HepG2 (cell line): Measurements from ENCODE around the gene LUC7L. TPM values are rescaled to one million over a fixed set of nuclear protein-coding genes. Genes with fewer than 3 reads are reported as not detected.

ENCODE experiments used
- CHD2 ChIP-seq: IDR thresholded peaks from 2 replicates; pipeline ENCODE4 v1.6.1; 2011; ENCODE audit warnings: low read depth, low read length, improper control_type of control experiment
- NFIC ChIP-seq: IDR thresholded peaks from 2 replicates; pipeline ENCODE4 v1.6.1; 2012; ENCODE audit warnings: mild to moderate bottlenecking, low read length, inconsistent platforms
- SIX1 ChIP-seq: sonication (generic); formaldehyde crosslinking; IDR thresholded peaks from 2 replicates; pipeline ENCODE4 v1.4.0; 2020; ENCODE audit warnings: missing genetic modification reagents, borderline replicate concordance
- SP4 ChIP-seq: sonication (generic); formaldehyde crosslinking; IDR thresholded peaks from 2 replicates; pipeline ENCODE4 v1.8.1; 2023; ENCODE audit warnings: mild to moderate bottlenecking, missing genetic modification reagents
- ZNF44 ChIP-seq: sonication (generic); formaldehyde crosslinking; IDR thresholded peaks from 2 replicates; pipeline ENCODE4 v1.5.1; 2020; ENCODE audit warnings: mild to moderate bottlenecking, missing genetic modification reagents
- ZNF598 ChIP-seq: sonication (generic); formaldehyde crosslinking; IDR thresholded peaks from 2 replicates; pipeline ENCODE4 v1.5.1; 2020; ENCODE audit warnings: mild to moderate bottlenecking, missing genetic modification reagents, borderline replicate concordance
- ZNF777 ChIP-seq: sonication (generic); formaldehyde crosslinking; IDR thresholded peaks from 2 replicates; pipeline ENCODE4 v1.4.0; 2020; ENCODE audit warnings: missing genetic modification reagents
- ZSCAN31 ChIP-seq: sonication (generic); formaldehyde crosslinking; IDR thresholded peaks from 2 replicates; pipeline ENCODE4 v1.5.0; 2020; ENCODE audit warnings: low read depth, mild to moderate bottlenecking, missing genetic modification reagents
- polyA plus RNA-seq, 8 experiments: library from polyadenylated mRNA; depleted of rRNA in 3 of 8; stranded (reverse) in 7 of 8; unstranded in 1 of 8; fragments of >200 nt; fragmentation: Illumina TruSeq in 4 of 8; extraction: Trizol in 4 of 8; gene quantifications; 2 replicates each; pipeline versions ENCODE4 v1.2.1 to v1.2.3, GENCODE V29; 2011 to 2016; ENCODE audit warnings: low read depth in 4 of 8, missing spikeins in 1 of 8, mixed read lengths in 1 of 8; ENCODE audit not compliant: insufficient read depth in 1 of 8
- total RNA-seq, 5 experiments: library from RNA; depleted of rRNA; stranded (reverse); fragments of >200 nt; fragmentation: Illumina TruSeq; extraction: Trizol; gene quantifications; 2 replicates each; pipeline ENCODE4 v1.2.3, GENCODE V29; 2016; ENCODE audit warnings: low read depth in 1 of 5
- TF ChIP-seq, protein P1 (sequence below): sonication (generic); formaldehyde crosslinking; IDR thresholded peaks from 2 replicates; pipeline ENCODE4 v1.8.1; 2023; ENCODE audit warnings: mild to moderate bottlenecking, missing genetic modification reagents
- TF ChIP-seq, protein P2 (sequence below): sonication (generic); formaldehyde crosslinking; IDR thresholded peaks from 2 replicates; pipeline ENCODE4 v1.5.0; 2020; ENCODE audit warnings: missing genetic modification reagents
- TF ChIP-seq, protein P3 (sequence below): sonication (generic); formaldehyde crosslinking; IDR thresholded peaks from 2 replicates; pipeline ENCODE4 v1.4.0; 2020; ENCODE audit warnings: missing genetic modification reagents, borderline replicate concordance
- TF ChIP-seq, protein P4 (sequence below): sonication (generic); formaldehyde crosslinking; IDR thresholded peaks from 2 replicates; pipeline ENCODE4 v1.4.0; 2020; ENCODE audit warnings: mild to moderate bottlenecking, missing genetic modification reagents
- TF ChIP-seq, protein P5 (sequence below): IDR thresholded peaks from 2 replicates; pipeline ENCODE4 v1.6.1; 2016; ENCODE audit warnings: missing compliant biosample characterization, missing genetic modification reagents, borderline replicate concordance
- TF ChIP-seq, protein P6 (sequence below): IDR thresholded peaks from 2 replicates; pipeline ENCODE4 v1.6.1; 2016; ENCODE audit warnings: control low read depth
- TF ChIP-seq, protein P7 (sequence below): IDR thresholded peaks from 2 replicates; pipeline ENCODE4 v1.4.0; 2020; ENCODE audit warnings: mild to moderate bottlenecking, missing genetic modification reagents
- TF ChIP-seq, protein P8 (sequence below): IDR thresholded peaks from 2 replicates; pipeline ENCODE4 v1.6.1; 2016; ENCODE audit warnings: low read depth, control low read depth

Gene LUC7L
- total and polyA plus RNA-seq, 2 of the 13 experiments (the other 11 are each of a cell fraction or from before 2014, with no cell fraction given): 48.7 to 56.9 TPM

DNA sequence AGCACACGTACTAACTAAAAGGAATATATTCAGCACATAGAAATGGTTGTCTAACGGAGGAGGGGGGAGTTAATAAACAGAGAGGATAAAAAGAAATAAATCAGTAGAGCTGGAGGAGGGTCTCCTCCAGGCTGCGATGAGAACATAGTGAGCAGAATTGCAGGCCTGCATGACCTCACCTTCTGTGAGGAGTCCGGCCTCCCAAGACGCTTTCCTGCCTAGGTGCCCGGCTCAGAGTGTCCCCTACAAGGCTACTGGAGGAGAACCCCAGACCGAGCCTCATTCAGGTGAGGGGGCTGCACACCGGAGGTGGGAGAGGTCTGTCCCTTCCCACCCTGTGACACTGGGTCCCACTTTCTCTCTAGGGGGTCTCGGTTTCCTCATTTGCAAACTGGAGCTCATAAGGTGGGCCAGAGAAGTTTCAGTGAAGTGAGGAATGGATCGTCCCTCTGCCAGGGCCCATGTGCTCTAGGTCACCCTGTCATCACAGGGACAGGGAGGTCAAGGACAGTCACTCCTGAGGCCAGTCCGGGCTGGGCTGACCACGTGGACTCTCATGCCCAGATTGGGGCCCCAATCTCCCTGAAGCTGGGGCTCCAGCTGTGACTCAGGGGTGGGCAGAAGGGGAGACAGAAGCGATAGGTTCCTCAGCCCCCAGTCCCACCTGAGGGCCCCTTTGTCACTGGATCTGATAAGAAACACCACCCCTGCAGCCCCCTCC is 66.8 kb downstream of the LUC7L start (continued):
- TF ChIP-seq ZNF777 (no peak), NFIC (no peak), CHD2 (no peak), SP4 (no peak), SIX1 (CRISPR knock-in tag) (no peak), ZNF598 (no peak), ZSCAN31 (CRISPR knock-in tag) (no peak), ZNF44 (no peak)
- TF ChIP-seq, protein P1, sequence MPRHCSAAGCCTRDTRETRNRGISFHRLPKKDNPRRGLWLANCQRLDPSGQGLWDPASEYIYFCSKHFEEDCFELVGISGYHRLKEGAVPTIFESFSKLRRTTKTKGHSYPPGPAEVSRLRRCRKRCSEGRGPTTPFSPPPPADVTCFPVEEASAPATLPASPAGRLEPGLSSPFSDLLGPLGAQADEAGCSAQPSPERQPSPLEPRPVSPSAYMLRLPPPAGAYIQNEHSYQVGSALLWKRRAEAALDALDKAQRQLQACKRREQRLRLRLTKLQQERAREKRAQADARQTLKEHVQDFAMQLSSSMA: no peak
- TF ChIP-seq, protein P2, sequence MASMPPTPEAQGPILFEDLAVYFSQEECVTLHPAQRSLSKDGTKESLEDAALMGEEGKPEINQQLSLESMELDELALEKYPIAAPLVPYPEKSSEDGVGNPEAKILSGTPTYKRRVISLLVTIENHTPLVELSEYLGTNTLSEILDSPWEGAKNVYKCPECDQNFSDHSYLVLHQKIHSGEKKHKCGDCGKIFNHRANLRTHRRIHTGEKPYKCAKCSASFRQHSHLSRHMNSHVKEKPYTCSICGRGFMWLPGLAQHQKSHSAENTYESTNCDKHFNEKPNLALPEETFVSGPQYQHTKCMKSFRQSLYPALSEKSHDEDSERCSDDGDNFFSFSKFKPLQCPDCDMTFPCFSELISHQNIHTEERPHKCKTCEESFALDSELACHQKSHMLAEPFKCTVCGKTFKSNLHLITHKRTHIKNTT (CRISPR knock-in tag): no peak
- TF ChIP-seq, protein P3, sequence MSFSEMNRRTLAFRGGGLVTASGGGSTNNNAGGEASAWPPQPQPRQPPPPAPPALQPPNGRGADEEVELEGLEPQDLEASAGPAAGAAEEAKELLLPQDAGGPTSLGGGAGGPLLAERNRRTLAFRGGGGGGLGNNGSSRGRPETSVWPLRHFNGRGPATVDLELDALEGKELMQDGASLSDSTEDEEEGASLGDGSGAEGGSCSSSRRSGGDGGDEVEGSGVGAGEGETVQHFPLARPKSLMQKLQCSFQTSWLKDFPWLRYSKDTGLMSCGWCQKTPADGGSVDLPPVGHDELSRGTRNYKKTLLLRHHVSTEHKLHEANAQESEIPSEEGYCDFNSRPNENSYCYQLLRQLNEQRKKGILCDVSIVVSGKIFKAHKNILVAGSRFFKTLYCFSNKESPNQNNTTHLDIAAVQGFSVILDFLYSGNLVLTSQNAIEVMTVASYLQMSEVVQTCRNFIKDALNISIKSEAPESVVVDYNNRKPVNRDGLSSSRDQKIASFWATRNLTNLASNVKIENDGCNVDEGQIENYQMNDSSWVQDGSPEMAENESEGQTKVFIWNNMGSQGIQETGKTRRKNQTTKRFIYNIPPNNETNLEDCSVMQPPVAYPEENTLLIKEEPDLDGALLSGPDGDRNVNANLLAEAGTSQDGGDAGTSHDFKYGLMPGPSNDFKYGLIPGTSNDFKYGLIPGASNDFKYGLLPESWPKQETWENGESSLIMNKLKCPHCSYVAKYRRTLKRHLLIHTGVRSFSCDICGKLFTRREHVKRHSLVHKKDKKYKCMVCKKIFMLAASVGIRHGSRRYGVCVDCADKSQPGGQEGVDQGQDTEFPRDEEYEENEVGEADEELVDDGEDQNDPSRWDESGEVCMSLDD (CRISPR knock-in tag): no peak
- TF ChIP-seq, protein P4, sequence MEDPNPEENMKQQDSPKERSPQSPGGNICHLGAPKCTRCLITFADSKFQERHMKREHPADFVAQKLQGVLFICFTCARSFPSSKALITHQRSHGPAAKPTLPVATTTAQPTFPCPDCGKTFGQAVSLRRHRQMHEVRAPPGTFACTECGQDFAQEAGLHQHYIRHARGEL (CRISPR knock-in tag): no peak
- TF ChIP-seq, protein P5, sequence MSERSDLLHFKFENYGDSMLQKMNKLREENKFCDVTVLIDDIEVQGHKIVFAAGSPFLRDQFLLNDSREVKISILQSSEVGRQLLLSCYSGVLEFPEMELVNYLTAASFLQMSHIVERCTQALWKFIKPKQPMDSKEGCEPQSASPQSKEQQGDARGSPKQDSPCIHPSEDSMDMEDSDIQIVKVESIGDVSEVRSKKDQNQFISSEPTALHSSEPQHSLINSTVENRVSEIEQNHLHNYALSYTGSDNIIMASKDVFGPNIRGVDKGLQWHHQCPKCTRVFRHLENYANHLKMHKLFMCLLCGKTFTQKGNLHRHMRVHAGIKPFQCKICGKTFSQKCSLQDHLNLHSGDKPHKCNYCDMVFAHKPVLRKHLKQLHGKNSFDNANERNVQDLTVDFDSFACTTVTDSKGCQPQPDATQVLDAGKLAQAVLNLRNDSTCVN (CRISPR knock-in tag): no peak
- TF ChIP-seq, protein P6, sequence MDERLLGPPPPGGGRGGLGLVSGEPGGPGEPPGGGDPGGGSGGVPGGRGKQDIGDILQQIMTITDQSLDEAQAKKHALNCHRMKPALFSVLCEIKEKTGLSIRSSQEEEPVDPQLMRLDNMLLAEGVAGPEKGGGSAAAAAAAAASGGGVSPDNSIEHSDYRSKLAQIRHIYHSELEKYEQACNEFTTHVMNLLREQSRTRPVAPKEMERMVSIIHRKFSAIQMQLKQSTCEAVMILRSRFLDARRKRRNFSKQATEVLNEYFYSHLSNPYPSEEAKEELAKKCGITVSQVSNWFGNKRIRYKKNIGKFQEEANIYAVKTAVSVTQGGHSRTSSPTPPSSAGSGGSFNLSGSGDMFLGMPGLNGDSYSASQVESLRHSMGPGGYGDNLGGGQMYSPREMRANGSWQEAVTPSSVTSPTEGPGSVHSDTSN (CRISPR knock-in tag): no peak
- TF ChIP-seq, protein P7, sequence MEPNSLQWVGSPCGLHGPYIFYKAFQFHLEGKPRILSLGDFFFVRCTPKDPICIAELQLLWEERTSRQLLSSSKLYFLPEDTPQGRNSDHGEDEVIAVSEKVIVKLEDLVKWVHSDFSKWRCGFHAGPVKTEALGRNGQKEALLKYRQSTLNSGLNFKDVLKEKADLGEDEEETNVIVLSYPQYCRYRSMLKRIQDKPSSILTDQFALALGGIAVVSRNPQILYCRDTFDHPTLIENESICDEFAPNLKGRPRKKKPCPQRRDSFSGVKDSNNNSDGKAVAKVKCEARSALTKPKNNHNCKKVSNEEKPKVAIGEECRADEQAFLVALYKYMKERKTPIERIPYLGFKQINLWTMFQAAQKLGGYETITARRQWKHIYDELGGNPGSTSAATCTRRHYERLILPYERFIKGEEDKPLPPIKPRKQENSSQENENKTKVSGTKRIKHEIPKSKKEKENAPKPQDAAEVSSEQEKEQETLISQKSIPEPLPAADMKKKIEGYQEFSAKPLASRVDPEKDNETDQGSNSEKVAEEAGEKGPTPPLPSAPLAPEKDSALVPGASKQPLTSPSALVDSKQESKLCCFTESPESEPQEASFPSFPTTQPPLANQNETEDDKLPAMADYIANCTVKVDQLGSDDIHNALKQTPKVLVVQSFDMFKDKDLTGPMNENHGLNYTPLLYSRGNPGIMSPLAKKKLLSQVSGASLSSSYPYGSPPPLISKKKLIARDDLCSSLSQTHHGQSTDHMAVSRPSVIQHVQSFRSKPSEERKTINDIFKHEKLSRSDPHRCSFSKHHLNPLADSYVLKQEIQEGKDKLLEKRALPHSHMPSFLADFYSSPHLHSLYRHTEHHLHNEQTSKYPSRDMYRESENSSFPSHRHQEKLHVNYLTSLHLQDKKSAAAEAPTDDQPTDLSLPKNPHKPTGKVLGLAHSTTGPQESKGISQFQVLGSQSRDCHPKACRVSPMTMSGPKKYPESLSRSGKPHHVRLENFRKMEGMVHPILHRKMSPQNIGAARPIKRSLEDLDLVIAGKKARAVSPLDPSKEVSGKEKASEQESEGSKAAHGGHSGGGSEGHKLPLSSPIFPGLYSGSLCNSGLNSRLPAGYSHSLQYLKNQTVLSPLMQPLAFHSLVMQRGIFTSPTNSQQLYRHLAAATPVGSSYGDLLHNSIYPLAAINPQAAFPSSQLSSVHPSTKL (CRISPR knock-in tag): peak; percentile 52
- TF ChIP-seq, protein P8, sequence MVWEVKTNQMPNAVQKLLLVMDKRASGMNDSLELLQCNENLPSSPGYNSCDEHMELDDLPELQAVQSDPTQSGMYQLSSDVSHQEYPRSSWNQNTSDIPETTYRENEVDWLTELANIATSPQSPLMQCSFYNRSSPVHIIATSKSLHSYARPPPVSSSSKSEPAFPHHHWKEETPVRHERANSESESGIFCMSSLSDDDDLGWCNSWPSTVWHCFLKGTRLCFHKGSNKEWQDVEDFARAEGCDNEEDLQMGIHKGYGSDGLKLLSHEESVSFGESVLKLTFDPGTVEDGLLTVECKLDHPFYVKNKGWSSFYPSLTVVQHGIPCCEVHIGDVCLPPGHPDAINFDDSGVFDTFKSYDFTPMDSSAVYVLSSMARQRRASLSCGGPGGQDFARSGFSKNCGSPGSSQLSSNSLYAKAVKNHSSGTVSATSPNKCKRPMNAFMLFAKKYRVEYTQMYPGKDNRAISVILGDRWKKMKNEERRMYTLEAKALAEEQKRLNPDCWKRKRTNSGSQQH (CRISPR knock-in tag): peak; percentile 62; the same call in 1 of the 2 replicates
